H9 (cell line): ENCODE measurements around the gene BRAF. TPM values are rescaled to one million over a fixed set of nuclear protein-coding genes. Genes with fewer than 3 reads are reported as not detected.

Experiments
- DNase-seq: peaks from one replicate; pipeline ENCODE4 v3.0.0-alpha.2; 2017
- H2AFZ ChIP-seq: one replicate; pipeline ENCODE4 v1.6.1; 2013; ENCODE audit warnings: mild to moderate bottlenecking, low read length, control low read depth, moderate library complexity
- H2AK5ac ChIP-seq: 2 replicates; pipeline ENCODE4 v1.6.1; 2013; ENCODE audit warnings: low read length, control low read depth, mixed read lengths; ENCODE audit not compliant: insufficient read length
- H2BK120ac ChIP-seq: one replicate; pipeline ENCODE4 v1.6.1; 2013; ENCODE audit warnings: low read depth, mild to moderate bottlenecking, low read length, control low read depth, inconsistent platforms; ENCODE audit not compliant: poor library complexity, severe bottlenecking
- H2BK12ac ChIP-seq: 2 replicates; pipeline ENCODE4 v1.6.1; 2013; ENCODE audit warnings: low read length, control low read depth, mixed read lengths, low read depth; ENCODE audit not compliant: insufficient read length
- H2BK15ac ChIP-seq: 2 replicates; pipeline ENCODE4 v1.6.1; 2013; ENCODE audit warnings: low read depth, low read length, control low read depth
- H2BK20ac ChIP-seq: one replicate; pipeline ENCODE4 v1.6.1; 2013; ENCODE audit warnings: low read depth, mild to moderate bottlenecking, low read length, control low read depth, inconsistent platforms; ENCODE audit not compliant: poor library complexity, severe bottlenecking
- H2BK5ac ChIP-seq: 2 replicates; pipeline ENCODE4 v1.6.1; 2013; ENCODE audit warnings: low read length, control low read depth, mixed read lengths; ENCODE audit not compliant: insufficient read length
- H3K14ac ChIP-seq: 2 replicates; pipeline ENCODE4 v1.6.1; 2013; ENCODE audit warnings: low read length, control low read depth; ENCODE audit not compliant: insufficient read depth
- H3K18ac ChIP-seq: 2 replicates; pipeline ENCODE4 v1.6.1; 2013; ENCODE audit warnings: low read depth, mild to moderate bottlenecking, mixed read lengths, low read length, control low read depth; ENCODE audit not compliant: insufficient read length
- H3K23ac ChIP-seq: 2 replicates; pipeline ENCODE4 v1.6.1; 2013; ENCODE audit warnings: low read length, control low read depth, mixed read lengths, low read depth; ENCODE audit not compliant: insufficient read length
- H3K23me2 ChIP-seq: 2 replicates; pipeline ENCODE4 v1.6.1; 2013; ENCODE audit warnings: low read depth, mild to moderate bottlenecking, mixed read lengths, low read length, control low read depth; ENCODE audit not compliant: insufficient read length, poor library complexity, severe bottlenecking
- H3K27ac ChIP-seq: 2 replicates; pipeline ENCODE4 v1.5.1; 2013; ENCODE audit warnings: low read length, control low read depth, mixed read lengths, low read depth; ENCODE audit not compliant: insufficient read length
- H3K27me3 ChIP-seq: 2 replicates; pipeline ENCODE4 v1.6.1; 2013; ENCODE audit warnings: low read length, control low read depth, inconsistent platforms; ENCODE audit not compliant: insufficient read depth
- H3K4ac ChIP-seq: 2 replicates; pipeline ENCODE4 v1.6.1; 2013; ENCODE audit warnings: low read depth, mild to moderate bottlenecking, control low read depth, inconsistent platforms, low read length, moderate library complexity
- H3K4me1 ChIP-seq: 2 replicates; pipeline ENCODE4 v1.6.1; 2013; ENCODE audit warnings: low read length, control low read depth, inconsistent platforms; ENCODE audit not compliant: insufficient read depth
- H3K4me2 ChIP-seq: 2 replicates; pipeline ENCODE4 v1.6.1; 2013; ENCODE audit warnings: low read length, control low read depth, mixed read lengths; ENCODE audit not compliant: insufficient read length, insufficient read depth
- H3K56ac ChIP-seq: 2 replicates; pipeline ENCODE4 v1.6.1; 2013; ENCODE audit warnings: low read depth, mild to moderate bottlenecking, mixed read lengths, low read length, control low read depth; ENCODE audit not compliant: insufficient read length
- H3K79me1 ChIP-seq: 2 replicates; pipeline ENCODE4 v1.6.1; 2013; ENCODE audit warnings: low read depth, mild to moderate bottlenecking, moderate library complexity, low read length, control low read depth, inconsistent platforms; ENCODE audit not compliant: insufficient read depth, poor library complexity, severe bottlenecking
- H3K79me2 ChIP-seq: 2 replicates; pipeline ENCODE4 v1.6.1; 2013; ENCODE audit warnings: low read length, control low read depth, inconsistent platforms; ENCODE audit not compliant: insufficient read depth
- H3K9ac ChIP-seq: 2 replicates; pipeline ENCODE4 v1.6.1; 2013; ENCODE audit warnings: low read length, control low read depth, mixed read lengths; ENCODE audit not compliant: insufficient read length; ENCODE audit errors: extremely low read depth
- H3K9me3 ChIP-seq: one replicate; pipeline ENCODE4 v1.6.1; 2013; ENCODE audit warnings: low read depth, low read length, inconsistent platforms; ENCODE audit not compliant: control insufficient read depth
- H3T11ph ChIP-seq: one replicate; pipeline ENCODE4 v1.6.1; 2013; ENCODE audit warnings: mild to moderate bottlenecking, low read length, control low read depth, inconsistent platforms
- H4K20me1 ChIP-seq: one replicate; pipeline ENCODE4 v1.6.1; 2013; ENCODE audit not compliant: control insufficient read depth, insufficient read length, insufficient read depth
- H4K5ac ChIP-seq: 2 replicates; pipeline ENCODE4 v1.6.1; 2013; ENCODE audit warnings: low read depth, mild to moderate bottlenecking, mixed read lengths, low read length, control low read depth; ENCODE audit not compliant: insufficient read length
- H4K8ac ChIP-seq: replicated peaks from 2 replicates; pipeline ENCODE4 v1.6.1; 2013; ENCODE audit warnings: low read length, control low read depth, mixed read lengths, low read depth; ENCODE audit not compliant: insufficient read length
- H4K91ac ChIP-seq: 2 replicates; pipeline ENCODE4 v1.6.1; 2013; ENCODE audit warnings: low read depth, mild to moderate bottlenecking, moderate library complexity, mixed read lengths, low read length, control low read depth; ENCODE audit not compliant: insufficient read length
- H3K27ac Mint-ChIP-seq, 3 experiments: 2 replicates in 2 of 3; 3 replicates in 1 of 3; pipeline ENCODE4 v1.8.0; 2020 to 2021; ENCODE audit warnings: mixed read lengths in 3 of 3, mild to moderate bottlenecking in 1 of 3, moderate library complexity in 1 of 3
- H3K27me3 Mint-ChIP-seq: 2 replicates; pipeline ENCODE4 v1.8.0; 2021; ENCODE audit warnings: low read depth, mild to moderate bottlenecking, moderate library complexity, mixed read lengths
- H3K36me3 Mint-ChIP-seq, 3 experiments: 2 replicates in 2 of 3; 3 replicates in 1 of 3; pipeline ENCODE4 v1.8.0; 2020 to 2021; ENCODE audit warnings: low read depth in 3 of 3, mixed read lengths in 3 of 3; ENCODE audit not compliant: insufficient read depth in 1 of 3
- H3K4me1 Mint-ChIP-seq, 2 experiments: 2 replicates each; pipeline ENCODE4 v1.8.0; 2020; ENCODE audit warnings: mixed read lengths in 2 of 2
- H3K4me3 Mint-ChIP-seq, 2 experiments: 2 replicates in 1 of 2; 3 replicates in 1 of 2; pipeline ENCODE4 v1.8.0; 2020 to 2021; ENCODE audit warnings: mild to moderate bottlenecking in 2 of 2, mixed read lengths in 2 of 2, moderate library complexity in 1 of 2
- H3K9me3 Mint-ChIP-seq, 2 experiments: 2 replicates in 1 of 2; 3 replicates in 1 of 2; pipeline ENCODE4 v1.8.0; 2020; ENCODE audit warnings: mild to moderate bottlenecking in 2 of 2, mixed read lengths in 2 of 2, moderate library complexity in 1 of 2
- CTCF ChIP-seq: fragments of 200-600 bp; sonication (generic); conservative IDR thresholded peaks from 3 replicates; pipeline ENCODE4 v1.8.0; 2021; ENCODE audit warnings: antibody characterized with exemption, mild to moderate bottlenecking
- WGBS: extraction: QIAGEN DNeasy Blood & Tissue Kit; methylation state at CpG from one replicate; pipeline ENCODE4 v1.1.7; 2013; ENCODE audit warnings: missing lambda C conversion rate, low lambda C conversion rate, mixed read lengths; ENCODE audit not compliant: insufficient read length; ENCODE audit errors: extremely low coverage; 5-methylcytosine and 5-hydroxymethylcytosine counted together
- total RNA-seq: library from RNA; stranded (reverse); gene quantifications from 2 replicates; pipeline ENCODE4 v1.2.1, GENCODE V29; 2021

Gene BRAF
- total RNA-seq, 1 experiment from 2014 or later, result 32.9 TPM

- no peak overlapping the region for H4K5ac ChIP-seq
- no peak overlapping the region for H2BK5ac ChIP-seq
- no peak overlapping the region for H2AFZ ChIP-seq
- no peak overlapping the region for H4K91ac ChIP-seq
- H2AK5ac ChIP-seq, result no peak overlapping the region
- H3K9me3 ChIP-seq, result no peaks in the 10 kb centered on the region
- no peak overlapping the region for H3K27ac ChIP-seq
- no peak overlapping the region for H2BK20ac ChIP-seq
- no peaks in the 10 kb centered on the region for H4K20me1 ChIP-seq
- H3T11ph ChIP-seq, result no peak overlapping the region
- Mint-ChIP-seq H3K9me3 (no peaks in the 10 kb centered on the region), H3K4me3 (no peak overlapping the region), H3K36me3 (no peaks in the 10 kb centered on the region), H3K27me3 (no peaks in the 10 kb centered on the region), H3K4me1 (no peaks in the 10 kb centered on the region), H3K27ac (no peak overlapping the region)
- H3K27me3 ChIP-seq, result no peaks in the 10 kb centered on the region
- no peak overlapping the region for H4K8ac ChIP-seq
- TF ChIP-seq CTCF, result no peak
- H2BK15ac ChIP-seq, result no peak overlapping the region
- H3K18ac ChIP-seq, result no peak overlapping the region
- no peaks in the 10 kb centered on the region for H3K79me2 ChIP-seq
- H2BK12ac ChIP-seq, result no peak overlapping the region
- H3K23me2 ChIP-seq, result no peaks in the 10 kb centered on the region
- H3K14ac ChIP-seq, result no peak overlapping the region
- H3K79me1 ChIP-seq, result no peaks in the 10 kb centered on the region
- H3K56ac ChIP-seq, result no peak overlapping the region
- H3K9ac ChIP-seq, result no peak overlapping the region
- no peaks in the 10 kb centered on the region for H3K4me1 ChIP-seq
- no peak overlapping the region for H3K4me2 ChIP-seq
- H2BK120ac ChIP-seq, result no peak overlapping the region
- no peak overlapping the region for H3K4ac ChIP-seq
- no CpG with 5 or more reads among the region's 2 CpGs for WGBS
- no peak overlapping the region for H3K23ac ChIP-seq
- no peak for DNase-seq
These were observed 47.6 kb upstream of the BRAF start for GRCh38 chr7:140972344-140972743.
